ENCODE results near the gene C3orf38. TPM values are rescaled to one million over a fixed set of nuclear protein-coding genes. Genes with fewer than 3 reads are reported as not detected.

C3orf38 gene
- polyA plus RNA-seq, 3 donors: 9.1 to 25.4 (median 24.9) TPM

- Histone ChIP-seq H3K4me1 (ENCODE audit: control insufficient read depth in 1 of 2, insufficient read depth in 2 of 2, low read length in 2 of 2) (no peaks in the 10 kb centered on the region), H3K27ac (ENCODE audit: low read depth in 1 of 2, low read length in 2 of 2) (no peak overlapping the region), H3K27me3 (ENCODE audit: control insufficient read depth in 2 of 2, insufficient read depth in 2 of 2, low read length in 2 of 2) (no peaks in the 10 kb centered on the region), H3K4me2 (replicated peaks; ENCODE audit: extremely low read depth, low read length, poor library complexity, severe bottlenecking) (no peak overlapping the region), H3K4me3 (replicated peaks in 1 of 3; ENCODE audit: low read depth in 2 of 3, low read length in 3 of 3) (no peak overlapping the region), H3K79me2 (ENCODE audit: insufficient read depth, low read length) (peaks cover 21% of the 10 kb centered on the region), H4K20me1 (ENCODE audit: insufficient read depth, low read length) (peaks cover 6% of the 10 kb centered on the region), H3K9me3 (replicated peaks in 1 of 2; ENCODE audit: control insufficient read depth in 1 of 2, insufficient read depth in 1 of 2, low read length in 2 of 2) (no peaks in the 10 kb centered on the region), H3K36me3 (replicated peaks in 1 of 2; ENCODE audit: control insufficient read depth in 1 of 2, insufficient read depth in 2 of 2, low read length in 2 of 2) (peaks cover under 1 to 8% of the 10 kb centered on the region in 2 donors), H3K9ac (ENCODE audit: insufficient read depth, low read length, poor library complexity, severe bottlenecking) (no peak overlapping the region), H2AFZ (ENCODE audit: insufficient read depth, low read depth, low read length, poor library complexity, severe bottlenecking) (no peak overlapping the region)
- H3K4me1 Mint-ChIP-seq: peaks cover 2% of the 10 kb centered on the region
- H3K27ac Mint-ChIP-seq: no peak overlapping the region
- intact Hi-C loops (cut with micrococcal nuclease): no loop called here
- H3K4me3 Mint-ChIP-seq: no peak overlapping the region
- no peaks in the 10 kb centered on the region for H3K9me3 Mint-ChIP-seq
- no peak for DNase-seq
- TF ChIP-seq CTCF (IDR thresholded peaks at IDR 0.05): no peak
- H3K27me3 Mint-ChIP-seq (ENCODE audit: low read depth in 3 of 3): no peaks in the 10 kb centered on the region
- no CpG with 5 or more reads among the region's 1 CpG for WGBS (ENCODE audit: insufficient coverage)
- H3K36me3 Mint-ChIP-seq: peaks cover 13 to 16% of the 10 kb centered on the region in 2 donors
Measured at GRCh38 chr3:88123526-88123925, 26.2 kb upstream of the C3orf38 start.

DNA sequence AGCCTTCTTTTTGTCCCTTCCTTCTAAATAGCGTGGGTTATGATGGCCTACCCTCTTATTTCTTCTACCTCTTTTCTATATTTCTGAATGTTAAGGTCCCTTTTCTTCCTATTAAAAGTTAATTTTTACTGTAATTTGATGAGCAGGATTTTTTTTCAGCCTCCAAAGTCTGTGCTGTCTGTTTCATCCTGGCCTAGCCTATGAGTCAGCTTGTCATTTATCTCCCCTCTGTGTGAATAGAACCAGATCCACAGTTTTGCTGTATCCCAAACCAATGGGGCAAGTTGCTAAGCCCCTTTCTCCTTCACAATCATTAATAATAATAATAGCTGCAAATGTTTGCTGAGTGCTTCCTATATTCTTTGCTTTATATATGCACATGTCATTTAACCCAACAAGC lies 18.1 kb upstream of the C3orf38 start:
- no peak for DNase-seq
- Mint-ChIP-seq H3K27me3 (ENCODE audit: low read depth in 3 of 3) (no peaks in the 10 kb centered on the region), H3K36me3 (peaks cover 41 to 55% of the 10 kb centered on the region in 2 donors), H3K4me3 (no peak overlapping the region), H3K4me1 (peaks cover 2% of the 10 kb centered on the region), H3K9me3 (no peaks in the 10 kb centered on the region), H3K27ac (no peak overlapping the region)
- no peak overlapping the region for H3K4me3 ChIP-seq (replicated peaks in 1 of 3; ENCODE audit: low read depth in 2 of 3, low read length in 3 of 3)
- no peak overlapping the region for H2AFZ ChIP-seq (ENCODE audit: insufficient read depth, low read depth, low read length, poor library complexity, severe bottlenecking)
- H3K79me2 ChIP-seq (ENCODE audit: insufficient read depth, low read length): no peaks in the 10 kb centered on the region
- no peaks in the 10 kb centered on the region for H3K9me3 ChIP-seq (replicated peaks in 1 of 2; ENCODE audit: control insufficient read depth in 1 of 2, insufficient read depth in 1 of 2, low read length in 2 of 2)
- WGBS (ENCODE audit: insufficient coverage): no CpG with 5 or more reads among the region's 1 CpG
- intact Hi-C loops (cut with micrococcal nuclease): no loop called here
- TF ChIP-seq CTCF (IDR thresholded peaks at IDR 0.05): no peak
- H4K20me1 ChIP-seq (ENCODE audit: insufficient read depth, low read length): no peaks in the 10 kb centered on the region
- H3K9ac ChIP-seq (ENCODE audit: insufficient read depth, low read length, poor library complexity, severe bottlenecking): no peak overlapping the region
- no peaks in the 10 kb centered on the region for H3K4me1 ChIP-seq (ENCODE audit: control insufficient read depth in 1 of 2, insufficient read depth in 2 of 2, low read length in 2 of 2)
- no peaks in the 10 kb centered on the region for H3K27me3 ChIP-seq (ENCODE audit: control insufficient read depth in 2 of 2, insufficient read depth in 2 of 2, low read length in 2 of 2)
- no peak overlapping the region for H3K4me2 ChIP-seq (replicated peaks; ENCODE audit: extremely low read depth, low read length, poor library complexity, severe bottlenecking)
- H3K36me3 ChIP-seq (replicated peaks in 1 of 2; ENCODE audit: control insufficient read depth in 1 of 2, insufficient read depth in 2 of 2, low read length in 2 of 2): peaks cover 51 to 79% of the 10 kb centered on the region in 2 donors
- no peak overlapping the region for H3K27ac ChIP-seq (ENCODE audit: low read depth in 1 of 2, low read length in 2 of 2)

Measured in CD14-positive monocyte (primary cell).